ENCODE results near the gene ATCAY. TPM values are rescaled to one million over a fixed set of nuclear protein-coding genes. Genes with fewer than 3 reads are reported as not detected.

Gene ATCAY
- total RNA-seq, 2 experiments from 2014 or later: not detected

- intact Hi-C loops (cut with DNase I, micrococcal nuclease): no loop called here
- no peaks in the 10 kb centered on the region for H3K9me3 ChIP-seq (ENCODE audit: control insufficient read depth in 1 of 2, insufficient read depth in 1 of 2, low read length in 2 of 2)
- no peaks in the 10 kb centered on the region for H3K27me3 ChIP-seq (ENCODE audit: control insufficient read depth in 1 of 2, insufficient read depth in 2 of 2, low read length in 2 of 2)
- DNase-seq (no peak), ATAC-seq (ENCODE audit: poor library complexity) (no peak)
- Mint-ChIP-seq H3K27ac (no peak overlapping the region), H3K27me3 (no peaks in the 10 kb centered on the region), H3K9me3 (no peaks in the 10 kb centered on the region), H3K4me3 (no peak overlapping the region), H3K36me3 (ENCODE audit: low read depth) (peaks cover 28% of the 10 kb centered on the region), H3K4me1 (ENCODE audit: low read depth) (no peaks in the 10 kb centered on the region)
- H3K36me3 ChIP-seq (ENCODE audit: insufficient read depth, low read length): peaks cover 53% of the 10 kb centered on the region
- TF ChIP-seq CTCF (IDR thresholded peaks at IDR 0.05): no peak
- CTCF ChIA-PET: no interaction called here
- POLR2A ChIA-PET: no interaction called here
- no peak overlapping the region for H3K27ac ChIP-seq (ENCODE audit: low read depth in 1 of 2, low read length in 2 of 2)
- no peak overlapping the region for H3K4me3 ChIP-seq (ENCODE audit: low read length)
- no peaks in the 10 kb centered on the region for H3K4me1 ChIP-seq (ENCODE audit: insufficient read depth, low read length)
Observed at GRCh38 chr19:3958836-3959765, 78.6 kb downstream of the ATCAY start.

GRCh38 chr19:3959766-3960131, 79.3 kb downstream of the ATCAY start:
- TF ChIP-seq CTCF (IDR thresholded peaks at IDR 0.05): no peak
- ATAC-seq (ENCODE audit: poor library complexity) (no peak), DNase-seq (no peak)
- ChIA-PET POLR2A (no interaction called here), CTCF (no interaction called here)
- no peak overlapping the region for H3K4me3 Mint-ChIP-seq
- no peak overlapping the region for H3K27ac Mint-ChIP-seq
- intact Hi-C loops (cut with DNase I, micrococcal nuclease): no loop called here
- H3K27me3 ChIP-seq (ENCODE audit: control insufficient read depth in 1 of 2, insufficient read depth in 2 of 2, low read length in 2 of 2): no peaks in the 10 kb centered on the region
- peaks cover 31% of the 10 kb centered on the region for H3K36me3 Mint-ChIP-seq (ENCODE audit: low read depth)
- H3K27me3 Mint-ChIP-seq: no peaks in the 10 kb centered on the region
- H3K9me3 Mint-ChIP-seq: no peaks in the 10 kb centered on the region
- H3K4me1 ChIP-seq (ENCODE audit: insufficient read depth, low read length): no peaks in the 10 kb centered on the region
- no peak overlapping the region for H3K27ac ChIP-seq (ENCODE audit: low read depth in 1 of 2, low read length in 2 of 2)
- H3K9me3 ChIP-seq (ENCODE audit: control insufficient read depth in 1 of 2, insufficient read depth in 1 of 2, low read length in 2 of 2): no peaks in the 10 kb centered on the region
- H3K4me1 Mint-ChIP-seq (ENCODE audit: low read depth): no peaks in the 10 kb centered on the region
- H3K4me3 ChIP-seq (ENCODE audit: low read length): no peak overlapping the region
- H3K36me3 ChIP-seq (ENCODE audit: insufficient read depth, low read length): peaks cover 58% of the 10 kb centered on the region

GRCh38 chr19:3961007-3961406, 80.5 kb downstream of the ATCAY start:
- Histone ChIP-seq H3K9me3 (ENCODE audit: control insufficient read depth in 1 of 2, insufficient read depth in 1 of 2, low read length in 2 of 2) (no peaks in the 10 kb centered on the region), H3K4me1 (ENCODE audit: insufficient read depth, low read length) (peaks cover 1% of the 10 kb centered on the region), H3K27me3 (ENCODE audit: control insufficient read depth in 1 of 2, insufficient read depth in 2 of 2, low read length in 2 of 2) (no peaks in the 10 kb centered on the region), H3K4me3 (ENCODE audit: low read length) (no peak overlapping the region), H3K36me3 (ENCODE audit: insufficient read depth, low read length) (peaks cover 68% of the 10 kb centered on the region), H3K27ac (ENCODE audit: low read depth in 1 of 2, low read length in 2 of 2) (no peak overlapping the region)
- CTCF ChIA-PET: no interaction called here
- no peaks in the 10 kb centered on the region for H3K27me3 Mint-ChIP-seq
- intact Hi-C loops (cut with DNase I, micrococcal nuclease): no loop called here
- TF ChIP-seq CTCF (IDR thresholded peaks at IDR 0.05): no peak
- POLR2A ChIA-PET: no interaction called here
- no peak for DNase-seq
- no peak overlapping the region for H3K27ac Mint-ChIP-seq
- no peak for ATAC-seq (ENCODE audit: poor library complexity)
- peaks cover 39% of the 10 kb centered on the region for H3K36me3 Mint-ChIP-seq (ENCODE audit: low read depth)
- no peaks in the 10 kb centered on the region for H3K4me1 Mint-ChIP-seq (ENCODE audit: low read depth)
- H3K4me3 Mint-ChIP-seq: no peak overlapping the region
- H3K9me3 Mint-ChIP-seq: no peaks in the 10 kb centered on the region
